H1 (cell line): ENCODE data around the gene STIM1. TPM values are rescaled to one million over a fixed set of nuclear protein-coding genes. Genes with fewer than 3 reads are reported as not detected.

ENCODE experiments used
- CTCF ChIA-PET: fragments of 300-600 bp; sonication (Branson Sonifier 250); formaldehyde crosslinking; loops from one replicate; lab custom pipeline; 2021; ENCODE audit not compliant: partially characterized antibody; lab: Charles Lee
- POLR2A ChIA-PET: fragments of 300-600 bp; sonication (Branson Sonifier 250); formaldehyde crosslinking; loops from one replicate; lab custom pipeline; 2021; ENCODE audit warnings: inconsistent platforms; ENCODE audit not compliant: partially characterized antibody; lab: Charles Lee
- DNase-seq, 2 experiments: peaks; one replicate each; pipeline versions ENCODE4 v3.0.0 to v3.0.0-alpha.2; 2010 to 2022; ENCODE audit warnings: low spot score in 2 of 2, low read depth in 1 of 2, mixed read lengths in 1 of 2
- FAIRE-seq: peaks from 2 replicates; lab custom pipeline; 2011; peaks lifted over from hg19 to GRCh38; lab: Jason Lieb, UNC
- H2AFZ ChIP-seq: 2 replicates; pipeline ENCODE4 v1.8.1; 2012; ENCODE audit warnings: low read length, inconsistent platforms
- H2AK5ac ChIP-seq: 2 replicates; pipeline ENCODE4 v1.6.1; 2013; ENCODE audit warnings: low read depth, low read length
- H2BK120ac ChIP-seq: replicated peaks from 2 replicates; pipeline ENCODE3; 2013; ENCODE audit warnings: low read depth, low read length, inconsistent platforms
- H2BK12ac ChIP-seq: 2 replicates; pipeline ENCODE4 v1.6.1; 2013; ENCODE audit warnings: low read depth, low read length
- H2BK15ac ChIP-seq: 2 replicates; pipeline ENCODE4 v1.6.1; 2013; ENCODE audit warnings: low read length
- H2BK20ac ChIP-seq: 2 replicates; pipeline ENCODE4 v1.6.1; 2013; ENCODE audit warnings: low read length
- H2BK5ac ChIP-seq: 2 replicates; pipeline ENCODE4 v1.6.1; 2013; ENCODE audit warnings: low read depth, low read length
- H3K14ac ChIP-seq: 2 replicates; pipeline ENCODE4 v1.6.1; 2013; ENCODE audit warnings: inconsistent platforms; ENCODE audit not compliant: insufficient read length
- H3K18ac ChIP-seq: 2 replicates; pipeline ENCODE4 v1.6.1; 2013; ENCODE audit warnings: low read length; ENCODE audit errors: extremely low read depth
- H3K23ac ChIP-seq: 2 replicates; pipeline ENCODE4 v1.6.1; 2013; ENCODE audit warnings: inconsistent platforms; ENCODE audit not compliant: insufficient read length
- H3K23me2 ChIP-seq: 2 replicates; pipeline ENCODE4 v1.6.1; 2013; ENCODE audit warnings: low read depth, low read length
- H3K27ac ChIP-seq: 2 replicates; pipeline ENCODE4 v1.6.1; 2011; ENCODE audit warnings: low read depth, low read length, inconsistent platforms
- H3K27me3 ChIP-seq, 4 experiments: replicated peaks in 1 of 4; 1 replicate in 1 of 4; 2 replicates in 3 of 4; pipeline versions ENCODE4 v1.6.1 to v1.8.1; 2011 to 2013; ENCODE audit warnings: low read length in 3 of 4, mild to moderate bottlenecking in 3 of 4, inconsistent platforms in 2 of 4, mixed read lengths in 2 of 4, moderate library complexity in 1 of 4; ENCODE audit not compliant: control insufficient read depth in 3 of 4, insufficient read depth in 3 of 4; ENCODE audit errors: extremely low read depth in 1 of 4
- H3K36me3 ChIP-seq, 4 experiments: 2 replicates each; pipeline versions ENCODE4 v1.6.1 to v1.8.1; 2011 to 2013; ENCODE audit warnings: mild to moderate bottlenecking in 4 of 4, low read length in 3 of 4, moderate library complexity in 2 of 4, control low read depth in 1 of 4, inconsistent platforms in 1 of 4; ENCODE audit not compliant: insufficient read depth in 4 of 4, control insufficient read depth in 2 of 4
- H3K4ac ChIP-seq: replicated peaks from 2 replicates; pipeline ENCODE3; 2013; ENCODE audit warnings: low read length, low read depth, mixed read lengths, inconsistent platforms; ENCODE audit not compliant: insufficient read length
- H3K4me1 ChIP-seq, 4 experiments: replicated peaks in 1 of 4; 1 replicate in 1 of 4; 2 replicates in 3 of 4; pipeline versions ENCODE4 v1.6.1 to v1.8.1; 2011 to 2013; ENCODE audit warnings: low read length in 3 of 4, inconsistent platforms in 2 of 4, mixed read lengths in 1 of 4; ENCODE audit not compliant: insufficient read depth in 4 of 4, control insufficient read depth in 3 of 4
- H3K4me2 ChIP-seq, 2 experiments: 2 replicates each; pipeline versions ENCODE4 v1.6.1 to v1.8.1; 2011 to 2013; ENCODE audit warnings: low read depth in 2 of 2, low read length in 2 of 2, control low read depth in 1 of 2, inconsistent platforms in 1 of 2, mild to moderate bottlenecking in 1 of 2; ENCODE audit not compliant: insufficient read depth in 1 of 2
- H3K4me3 ChIP-seq, 4 experiments: fragments of 200-600, 300-600 bp in 1 of 4; sonication (generic), shearing (Covaris generic), sonication (Bioruptor Twin) in 1 of 4; 2 replicates each; pipeline versions ENCODE4 v1.5.1 to v1.8.1; 2011 to 2016; ENCODE audit warnings: low read length in 4 of 4, low read depth in 3 of 4, control low read depth in 2 of 4, inconsistent platforms in 2 of 4, mild to moderate bottlenecking in 2 of 4, mixed read lengths in 1 of 4, moderate library complexity in 1 of 4; ENCODE audit not compliant: insufficient read depth in 2 of 4; ENCODE audit errors: extremely low read depth in 1 of 4
- H3K56ac ChIP-seq: replicated peaks from 2 replicates; pipeline ENCODE3; 2013; ENCODE audit warnings: low read depth, mild to moderate bottlenecking, mixed read lengths, low read length, inconsistent platforms; ENCODE audit not compliant: insufficient read length
- H3K79me1 ChIP-seq: 2 replicates; pipeline ENCODE4 v1.6.1; 2013; ENCODE audit warnings: low read depth, low read length, control low read depth
- H3K79me2 ChIP-seq, 2 experiments: 2 replicates each; pipeline versions ENCODE4 v1.6.1 to v1.8.1; 2012 to 2013; ENCODE audit warnings: low read length in 2 of 2, mild to moderate bottlenecking in 2 of 2, inconsistent platforms in 1 of 2; ENCODE audit not compliant: insufficient read depth in 2 of 2, control insufficient read depth in 1 of 2
- H3K9ac ChIP-seq, 4 experiments: replicated peaks in 1 of 4; 1 replicate in 1 of 4; 2 replicates in 3 of 4; pipeline versions ENCODE4 v1.6.1 to v1.8.1; 2011 to 2013; ENCODE audit warnings: low read depth in 3 of 4, low read length in 3 of 4, control low read depth in 2 of 4, mild to moderate bottlenecking in 2 of 4, moderate library complexity in 2 of 4, inconsistent platforms in 1 of 4; ENCODE audit errors: extremely low read depth in 1 of 4
- H3K9me3 ChIP-seq, 2 experiments: 2 replicates each; pipeline versions ENCODE4 v1.6.1 to v1.8.1; 2012 to 2013; ENCODE audit warnings: mild to moderate bottlenecking in 2 of 2, moderate library complexity in 2 of 2, control low read depth in 1 of 2, inconsistent platforms in 1 of 2, low read depth in 1 of 2, low read length in 1 of 2, mixed read lengths in 1 of 2; ENCODE audit not compliant: insufficient read depth in 2 of 2
- H4K20me1 ChIP-seq, 2 experiments: replicated peaks in 1 of 2; 2 replicates each; pipeline versions ENCODE3 to v1.8.1; 2011 to 2013; ENCODE audit warnings: inconsistent platforms in 2 of 2, low read length in 2 of 2, mild to moderate bottlenecking in 1 of 2; ENCODE audit not compliant: insufficient read depth in 2 of 2, control insufficient read depth in 1 of 2
- H4K5ac ChIP-seq: 2 replicates; pipeline ENCODE4 v1.6.1; 2013; ENCODE audit warnings: low read length, low read depth, mixed read lengths, inconsistent platforms; ENCODE audit not compliant: insufficient read length
- H4K8ac ChIP-seq: 2 replicates; pipeline ENCODE4 v1.8.0; 2013; ENCODE audit warnings: mild to moderate bottlenecking, moderate library complexity, low read length, inconsistent platforms; ENCODE audit not compliant: insufficient read depth; ENCODE audit errors: extremely low read depth
- H4K91ac ChIP-seq: replicated peaks from 2 replicates; pipeline ENCODE3; 2013; ENCODE audit warnings: low read length, mixed read lengths, inconsistent platforms; ENCODE audit not compliant: insufficient read length
- ASH2L ChIP-seq: fragments of 200-600, 300-600 bp; sonication (generic); IDR thresholded peaks from one replicate; pipeline ENCODE4 v1.7.1; 2017; ENCODE audit warnings: low read length
- BRCA1 ChIP-seq: IDR thresholded peaks from 2 replicates; pipeline ENCODE4 v1.6.1; 2012; ENCODE audit warnings: low read depth, low read length, improper control_type of control experiment
- FOSL1 ChIP-seq: IDR thresholded peaks from 2 replicates; pipeline ENCODE4 v1.6.1; 2011; ENCODE audit warnings: mild to moderate bottlenecking, low read depth, low read length, moderate library complexity; ENCODE audit not compliant: insufficient read depth
- HDAC2 ChIP-seq, 2 experiments: fragments of 300-600 bp in 1 of 2; sonication (generic) in 1 of 2; IDR thresholded peaks; 2 replicates each; pipeline ENCODE4 v1.6.1; 2011 to 2012; ENCODE audit warnings: low read depth in 2 of 2, low read length in 2 of 2, mild to moderate bottlenecking in 2 of 2, moderate library complexity in 2 of 2, borderline replicate concordance in 1 of 2, inconsistent platforms in 1 of 2
- JUND ChIP-seq: IDR thresholded peaks from 2 replicates; pipeline ENCODE4 v1.6.1; 2011; ENCODE audit warnings: mild to moderate bottlenecking, improper control_type of control experiment, low read length
- POLR2AphosphoS5 ChIP-seq: IDR thresholded peaks from 2 replicates; pipeline ENCODE4 v1.6.1; 2011; ENCODE audit warnings: low read depth, low read length
- RXRA ChIP-seq: IDR thresholded peaks from 2 replicates; pipeline ENCODE4 v1.6.1; 2011; ENCODE audit warnings: low read depth, mild to moderate bottlenecking, low read length, moderate library complexity; ENCODE audit not compliant: insufficient read depth
- SAP30 ChIP-seq: fragments of 300-600 bp; sonication (generic); IDR thresholded peaks from 2 replicates; pipeline ENCODE4 v1.7.1; 2012; ENCODE audit warnings: low read length, moderate library complexity, mild to moderate bottlenecking, inconsistent platforms; ENCODE audit not compliant: insufficient read depth, insufficient replicate concordance
- SUZ12 ChIP-seq: fragments of 200-600 bp; sonication (generic); IDR thresholded peaks from 2 replicates; pipeline ENCODE4 v1.6.1; 2012; ENCODE audit warnings: mild to moderate bottlenecking, inconsistent platforms, low read length, moderate library complexity, mixed read lengths
- TAF7 ChIP-seq: optimal IDR thresholded peaks from 2 replicates; pipeline ENCODE3; 2011; ENCODE audit warnings: low read depth, mild to moderate bottlenecking, inconsistent platforms, low read length, moderate library complexity, borderline replicate concordance
- WGBS, 2 experiments: shearing (Covaris generic) in 1 of 2; methylation state at CpG; one replicate each; pipeline versions ENCODE4 v1.1.6 to v1.1.7; 2013 to 2015; ENCODE audit warnings: low lambda C conversion rate in 2 of 2, mixed read lengths in 2 of 2, inconsistent platforms in 1 of 2, low coverage in 1 of 2, missing lambda C conversion rate in 1 of 2; ENCODE audit not compliant: insufficient replicate concordance in 2 of 2, insufficient coverage in 1 of 2, insufficient read length in 1 of 2; ENCODE audit errors: extremely low coverage in 1 of 2, missing lambda C conversion rate in 1 of 2; 5-methylcytosine and 5-hydroxymethylcytosine counted together
- polyA plus RNA-seq, 7 experiments: library from polyadenylated mRNA; depleted of rRNA in 3 of 7; stranded (reverse) in 5 of 7; unstranded in 2 of 7; fragments of >200 nt in 5 of 7; fragments of 200-250 nt in 2 of 7; gene quantifications; 1 replicate in 5 of 7; 2 replicates in 1 of 7; 4 replicates in 1 of 7; pipeline versions ENCODE4 v1.2.1 to v1.2.3, GENCODE V29; 2011 to 2013; ENCODE audit warnings: missing spikeins in 2 of 7, mixed read lengths in 2 of 7
- total RNA-seq: library from RNA; stranded (reverse); fragmentation: NEBNext Ultra II Directional; extraction: Animal tissue kit (Norgen Biotek cat#: 25700); gene quantifications from 2 replicates; pipeline ENCODE4 v1.2.1, GENCODE V29; 2021
- TF ChIP-seq, protein P1 (sequence below): IDR thresholded peaks from 2 replicates; pipeline ENCODE4 v1.6.1; 2012; ENCODE audit warnings: inconsistent platforms
- TF ChIP-seq, protein P2 (sequence below): IDR thresholded peaks from 2 replicates; pipeline ENCODE4 v1.6.1; 2012; ENCODE audit warnings: inconsistent platforms

The STIM1 gene
- total and polyA plus RNA-seq, 2 of the 8 experiments (the other 6 are each of a cell fraction or from before 2014, with no cell fraction given) = 11.1 to 12.2 TPM

DNA sequence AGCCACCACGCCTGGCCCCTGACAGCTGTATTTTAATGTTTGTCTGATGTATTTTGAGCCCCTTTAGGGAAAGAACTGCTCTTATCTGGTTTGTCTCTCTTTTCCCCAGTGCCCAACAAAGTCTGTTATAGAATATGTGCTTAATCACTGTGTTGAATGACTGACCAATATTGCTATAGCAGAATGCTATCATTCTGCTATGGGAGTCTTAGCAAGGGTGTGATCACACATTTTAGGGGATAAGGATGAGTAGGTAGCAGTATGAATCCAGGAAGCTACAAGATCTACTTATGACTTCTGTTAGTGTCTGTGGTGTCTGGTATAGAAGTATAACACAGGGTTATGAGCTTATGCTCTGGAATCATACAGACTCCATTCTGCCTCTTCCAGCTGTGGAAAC is 121.6 kb downstream of the STIM1 start:
- H3K36me3 ChIP-seq = no peaks in the 10 kb centered on the region
- H3K79me1 ChIP-seq = no peaks in the 10 kb centered on the region
- H3K4me1 ChIP-seq = no peaks in the 10 kb centered on the region
- TF ChIP-seq, protein P1, sequence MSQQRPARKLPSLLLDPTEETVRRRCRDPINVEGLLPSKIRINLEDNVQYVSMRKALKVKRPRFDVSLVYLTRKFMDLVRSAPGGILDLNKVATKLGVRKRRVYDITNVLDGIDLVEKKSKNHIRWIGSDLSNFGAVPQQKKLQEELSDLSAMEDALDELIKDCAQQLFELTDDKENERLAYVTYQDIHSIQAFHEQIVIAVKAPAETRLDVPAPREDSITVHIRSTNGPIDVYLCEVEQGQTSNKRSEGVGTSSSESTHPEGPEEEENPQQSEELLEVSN = no peak
- TF ChIP-seq SAP30 = no peak
- no peak for TF ChIP-seq BRCA1
- TF ChIP-seq, protein P2, sequence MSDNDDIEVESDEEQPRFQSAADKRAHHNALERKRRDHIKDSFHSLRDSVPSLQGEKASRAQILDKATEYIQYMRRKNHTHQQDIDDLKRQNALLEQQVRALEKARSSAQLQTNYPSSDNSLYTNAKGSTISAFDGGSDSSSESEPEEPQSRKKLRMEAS = no peak
- no peak for TF ChIP-seq ASH2L
- no peak for TF ChIP-seq JUND
- no peak for TF ChIP-seq SUZ12
- no peak for TF ChIP-seq POLR2AphosphoS5
- TF ChIP-seq TAF7 = no peak
- TF ChIP-seq HDAC2 (IDR thresholded peaks at IDR 0.05; ENCODE audit: borderline replicate concordance in 1 of 2, low read depth in 2 of 2, low read length in 2 of 2) = no peak
- no peak for TF ChIP-seq FOSL1
- no peak for TF ChIP-seq RXRA
- no peak overlapping the region for H3K4ac ChIP-seq
- H3K56ac ChIP-seq = no peak overlapping the region
- no peak overlapping the region for H4K8ac ChIP-seq
- H3K9me3 ChIP-seq = no peaks in the 10 kb centered on the region
- H3K9ac ChIP-seq = no peak overlapping the region
- no peak overlapping the region for H3K23ac ChIP-seq
- H3K18ac ChIP-seq = no peak overlapping the region
- no peak overlapping the region for H2BK20ac ChIP-seq
- H2AK5ac ChIP-seq = no peak overlapping the region
- no peak overlapping the region for H2BK12ac ChIP-seq
- H4K91ac ChIP-seq = no peak overlapping the region
- H3K27me3 ChIP-seq = no peaks in the 10 kb centered on the region
- CTCF ChIA-PET = interaction anchor here (0.6 to 3.4 kb wide), 5 partner anchors 10 to 133 kb away, joined by 3 to 16 read pairs (median 3); no protein-coding TSS in a partner anchor
- no peak overlapping the region for H3K4me2 ChIP-seq
- H2BK120ac ChIP-seq = no peak overlapping the region
- no peak overlapping the region for H4K5ac ChIP-seq
- no peaks in the 10 kb centered on the region for H4K20me1 ChIP-seq
- POLR2A ChIA-PET = no interaction called here
- H2AFZ ChIP-seq = no peak overlapping the region
- FAIRE-seq (no peak), DNase-seq (no peak)
- no peak overlapping the region for H3K4me3 ChIP-seq
- no peak overlapping the region for H3K14ac ChIP-seq
- H3K79me2 ChIP-seq = no peaks in the 10 kb centered on the region
- no peak overlapping the region for H2BK15ac ChIP-seq
- no peak overlapping the region for H2BK5ac ChIP-seq
- WGBS, 2 experiments = 100% methylated on average over 1 of the region's 1 CpG; no CpG with 5 or more reads in 1 of the 2 experiments
- no peaks in the 10 kb centered on the region for H3K23me2 ChIP-seq
- no peak overlapping the region for H3K27ac ChIP-seq
